Thyroid gland (tissue), 4 donors: Measurements from ENCODE around the gene EFNA5. TPM values are rescaled to one million over a fixed set of nuclear protein-coding genes. Genes with fewer than 3 reads are reported as not detected.

ENCODE experiments used
- DNase-seq, 2 donors: peaks; one replicate each; pipeline ENCODE4 v3.0.0-alpha.2; 2019
- H3K27ac ChIP-seq, 3 donors: fragments of 200-600 bp; sonication (generic); 1 replicate in 2 of 3; 2 replicates in 1 of 3; pipeline ENCODE4 v1.5.1; 2016 to 2019; ENCODE audit warnings: mild to moderate bottlenecking in 1 of 3, moderate library complexity in 1 of 3
- H3K27me3 ChIP-seq: fragments of 200-600 bp; sonication (generic); one replicate; pipeline ENCODE4 v1.5.1; 2019
- H3K36me3 ChIP-seq, 2 donors: fragments of 200-600 bp; sonication (generic); one replicate each; pipeline ENCODE4 v1.5.1; 2016 to 2019
- H3K4me1 ChIP-seq, 2 donors: fragments of 200-600 bp; sonication (generic); one replicate each; pipeline ENCODE4 v1.5.1; 2017 to 2019
- H3K4me3 ChIP-seq, 3 donors: fragments of 200-600 bp; sonication (generic); replicated peaks in 1 of 3; 1 replicate in 2 of 3; 2 replicates in 1 of 3; pipeline ENCODE4 v1.5.1; 2016; ENCODE audit warnings: mild to moderate bottlenecking in 1 of 3
- H3K9me3 ChIP-seq: fragments of 200-600 bp; sonication (generic); one replicate; pipeline ENCODE4 v1.5.1; 2017
- POLR2A ChIP-seq, 2 donors: fragments of 450-650 bp; IDR thresholded peaks; one replicate each; pipeline ENCODE4 v1.6.1; 2017; ENCODE audit warnings: antibody characterized with exemption in 2 of 2, mild to moderate bottlenecking in 2 of 2, moderate library complexity in 1 of 2
- WGBS, 2 donors: methylation state at CpG; one replicate each; pipeline ENCODE4 v1.1.5; 2017; 5-methylcytosine and 5-hydroxymethylcytosine counted together
- intact Hi-C: fragments of 100-400 bp; cut with DNase I; formaldehyde crosslinking; loops from one replicate; pipeline ENCODE4 v1.15.1; 2023
- total RNA-seq, 4 donors: library from RNA; depleted of rRNA; stranded (reverse); fragments of >200 nt; gene quantifications; one replicate each; pipeline ENCODE4 v1.2.3, GENCODE V29; 2016
- TF ChIP-seq, protein P1 (sequence below), 6 experiments: fragments of 200-600 bp in 3 of 6; fragments of 450-650 bp in 3 of 6; sonication (generic) in 3 of 6; IDR thresholded peaks; one replicate each; pipeline ENCODE4 v1.5.1; 2016 to 2019; ENCODE audit warnings: antibody characterized with exemption in 6 of 6, mild to moderate bottlenecking in 2 of 6, inconsistent platforms in 1 of 6, moderate library complexity in 1 of 6

Gene EFNA5
- 10 to 100 TPM in 1 of 4 donors, 1 to 10 TPM in 3; 5.7 to 17.2 (median 6.4) TPM for total RNA-seq

DNA sequence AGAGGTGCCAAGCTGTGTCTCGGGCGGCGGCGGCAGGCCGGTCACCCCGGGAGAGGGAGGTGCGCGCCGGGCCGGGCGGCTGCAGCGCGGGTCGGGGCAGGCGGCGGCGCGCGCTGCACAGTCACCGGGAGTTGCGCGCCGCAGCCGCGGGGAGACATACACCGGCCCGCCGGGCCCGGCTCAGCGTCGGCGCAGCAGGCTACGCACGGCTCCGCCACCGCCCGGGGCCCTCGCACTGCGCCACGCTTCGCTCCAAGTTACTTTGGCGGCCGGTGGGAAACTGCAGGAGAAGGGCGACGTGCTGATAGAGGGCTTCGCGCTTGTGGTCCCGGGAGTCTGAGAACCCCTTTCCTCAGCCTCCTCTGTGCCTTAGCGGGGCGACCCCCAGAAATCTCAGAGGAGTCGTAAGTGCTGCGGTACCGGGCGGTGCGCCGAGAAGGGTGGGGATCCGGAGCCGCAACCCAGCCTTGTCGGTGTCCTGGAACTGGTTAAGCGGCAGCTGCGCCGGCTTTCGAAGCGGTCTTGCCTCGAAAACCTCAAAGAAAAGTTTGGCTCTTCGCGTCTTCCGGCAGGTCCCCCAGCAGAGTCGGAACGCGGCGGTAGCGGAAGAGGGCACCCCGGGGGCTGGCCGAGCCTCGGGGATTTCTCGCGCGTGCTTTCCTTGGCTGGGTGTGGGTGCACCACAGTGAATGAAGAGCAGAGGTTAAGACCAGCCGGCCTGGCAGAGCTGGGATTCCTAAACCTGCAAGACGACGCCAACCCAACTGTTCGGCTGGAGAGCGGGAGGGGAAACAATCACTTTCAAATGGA lies at the start of gene EFNA5:
EFNA5 (minus strand) TSS at position 6 of the 810 bp plus-strand sequence.
- peak within 1 kb of the TSS in 2 of 3 donors; percentile 14 to 46 for H3K27ac ChIP-seq
- H3K36me3 ChIP-seq: no peaks in the 10 kb centered on the region
- peaks cover 8 to 25% of the 10 kb centered on the region in 2 donors for H3K4me1 ChIP-seq
- H3K9me3 ChIP-seq: no peaks in the 10 kb centered on the region
- H3K27me3 ChIP-seq: no peaks in the 10 kb centered on the region
- intact Hi-C loops: no loop called here
- WGBS, 2 donors: 0 to 2% methylated on average over 20 to 42 of the region's 84 CpGs
- TF ChIP-seq, protein P1, sequence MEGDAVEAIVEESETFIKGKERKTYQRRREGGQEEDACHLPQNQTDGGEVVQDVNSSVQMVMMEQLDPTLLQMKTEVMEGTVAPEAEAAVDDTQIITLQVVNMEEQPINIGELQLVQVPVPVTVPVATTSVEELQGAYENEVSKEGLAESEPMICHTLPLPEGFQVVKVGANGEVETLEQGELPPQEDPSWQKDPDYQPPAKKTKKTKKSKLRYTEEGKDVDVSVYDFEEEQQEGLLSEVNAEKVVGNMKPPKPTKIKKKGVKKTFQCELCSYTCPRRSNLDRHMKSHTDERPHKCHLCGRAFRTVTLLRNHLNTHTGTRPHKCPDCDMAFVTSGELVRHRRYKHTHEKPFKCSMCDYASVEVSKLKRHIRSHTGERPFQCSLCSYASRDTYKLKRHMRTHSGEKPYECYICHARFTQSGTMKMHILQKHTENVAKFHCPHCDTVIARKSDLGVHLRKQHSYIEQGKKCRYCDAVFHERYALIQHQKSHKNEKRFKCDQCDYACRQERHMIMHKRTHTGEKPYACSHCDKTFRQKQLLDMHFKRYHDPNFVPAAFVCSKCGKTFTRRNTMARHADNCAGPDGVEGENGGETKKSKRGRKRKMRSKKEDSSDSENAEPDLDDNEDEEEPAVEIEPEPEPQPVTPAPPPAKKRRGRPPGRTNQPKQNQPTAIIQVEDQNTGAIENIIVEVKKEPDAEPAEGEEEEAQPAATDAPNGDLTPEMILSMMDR (IDR thresholded peaks at IDR 0.05): no peak
- TF ChIP-seq POLR2A (IDR thresholded peaks at IDR 0.05): no peak
- DNase-seq: peak; percentile 37 to 44
- H3K4me3 ChIP-seq: peak within 1 kb of the TSS; percentile 46 to 79 (median 53)

DNA sequence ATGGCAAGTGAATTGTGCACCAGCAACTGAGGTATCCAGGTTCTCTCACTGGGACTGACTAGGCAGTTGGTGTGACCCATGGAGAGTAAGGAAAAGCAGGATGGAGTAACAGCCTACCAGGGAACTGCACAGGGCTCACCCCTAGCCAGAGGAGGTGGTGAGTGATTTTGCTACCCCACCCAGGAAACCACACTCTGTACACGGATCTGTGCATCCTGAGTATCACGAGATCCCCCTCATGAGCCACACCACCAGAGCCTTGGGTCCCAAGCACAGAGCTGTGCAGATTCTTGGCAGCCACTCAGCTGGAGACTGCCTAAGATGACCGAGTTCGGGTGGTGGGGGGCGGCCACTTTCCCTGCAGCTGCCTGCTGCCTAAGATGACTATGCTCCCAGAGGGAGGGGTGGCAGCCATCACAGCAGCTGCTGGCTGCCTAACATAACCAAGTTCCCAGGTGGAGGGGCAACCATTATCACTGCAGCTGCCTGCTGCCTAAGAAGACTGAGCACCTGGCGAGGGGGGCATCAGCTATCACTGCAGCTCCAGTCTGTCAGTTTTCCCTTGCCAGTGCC lies 48.4 kb upstream of the EFNA5 start:
- Histone ChIP-seq H3K27ac (no peak overlapping the region), H3K4me1 (no peaks in the 10 kb centered on the region), H3K36me3 (no peaks in the 10 kb centered on the region), H3K9me3 (no peaks in the 10 kb centered on the region), H3K27me3 (no peaks in the 10 kb centered on the region), H3K4me3 (no peak overlapping the region)
- no peak for DNase-seq
- no peak for TF ChIP-seq POLR2A (IDR thresholded peaks at IDR 0.05)
- TF ChIP-seq, protein P1 (IDR thresholded peaks at IDR 0.05): no peak
- intact Hi-C loops: no loop called here
- WGBS, 2 donors: 80 to 86% methylated on average over 3 to 5 of the region's 6 CpGs

DNA sequence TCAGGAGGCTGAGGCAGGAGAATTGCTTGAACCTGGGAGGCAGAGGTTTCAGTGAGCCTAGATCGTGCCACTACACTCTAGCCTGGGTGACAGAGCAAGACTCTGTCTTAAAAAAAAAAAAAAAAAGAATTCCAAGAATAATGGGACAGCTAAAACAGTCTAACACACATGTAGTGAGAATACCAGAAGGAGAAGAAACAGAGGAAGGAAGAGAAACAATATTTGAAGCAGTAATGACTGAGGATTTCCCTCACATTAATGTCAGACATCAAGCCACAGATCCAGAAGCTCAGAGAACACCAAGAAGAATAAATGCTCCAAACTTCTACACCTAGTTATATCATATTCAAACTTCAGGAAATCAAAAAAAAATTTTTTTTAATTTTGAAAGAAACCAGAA lies 47.1 kb upstream of the EFNA5 start:
- DNase-seq: no peak
- Histone ChIP-seq H3K4me3 (no peak overlapping the region), H3K27ac (no peak overlapping the region), H3K27me3 (no peaks in the 10 kb centered on the region), H3K36me3 (no peaks in the 10 kb centered on the region), H3K9me3 (no peaks in the 10 kb centered on the region), H3K4me1 (no peaks in the 10 kb centered on the region)
- 88 to 89% methylated on average over 1 of the region's 1 CpG for WGBS, 2 donors
- TF ChIP-seq, protein P1 (IDR thresholded peaks at IDR 0.05): no peak
- TF ChIP-seq POLR2A (IDR thresholded peaks at IDR 0.05): no peak
- intact Hi-C loops: no loop called here

DNA sequence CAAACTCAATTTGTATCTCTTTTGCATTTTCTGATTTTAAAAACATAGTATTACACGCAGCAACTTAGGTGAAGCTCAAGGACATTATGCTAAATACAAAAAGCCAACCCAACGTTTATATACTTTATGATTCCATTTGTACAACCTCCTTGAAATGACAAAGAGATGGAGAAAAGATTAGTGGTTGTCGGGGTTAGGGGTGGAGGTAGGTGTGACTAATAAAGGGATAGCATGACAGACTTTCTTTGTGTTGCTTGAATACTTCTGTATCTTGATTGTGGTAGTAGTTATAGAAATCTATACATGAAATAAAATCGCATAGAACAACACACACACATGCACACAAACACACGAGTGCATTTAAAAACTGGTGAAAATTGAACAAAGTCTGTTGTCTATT lies 42.5 kb upstream of the EFNA5 start:
- no peaks in the 10 kb centered on the region for H3K4me1 ChIP-seq
- intact Hi-C loops: no loop called here
- 75 to 86% methylated on average over 5 of the region's 5 CpGs for WGBS, 2 donors
- TF ChIP-seq, protein P1 (IDR thresholded peaks at IDR 0.05): no peak
- TF ChIP-seq POLR2A (IDR thresholded peaks at IDR 0.05): no peak
- no peaks in the 10 kb centered on the region for H3K9me3 ChIP-seq
- DNase-seq: no peak
- H3K27me3 ChIP-seq: no peaks in the 10 kb centered on the region
- no peak overlapping the region for H3K27ac ChIP-seq
- H3K4me3 ChIP-seq: no peak overlapping the region
- no peaks in the 10 kb centered on the region for H3K36me3 ChIP-seq

DNA sequence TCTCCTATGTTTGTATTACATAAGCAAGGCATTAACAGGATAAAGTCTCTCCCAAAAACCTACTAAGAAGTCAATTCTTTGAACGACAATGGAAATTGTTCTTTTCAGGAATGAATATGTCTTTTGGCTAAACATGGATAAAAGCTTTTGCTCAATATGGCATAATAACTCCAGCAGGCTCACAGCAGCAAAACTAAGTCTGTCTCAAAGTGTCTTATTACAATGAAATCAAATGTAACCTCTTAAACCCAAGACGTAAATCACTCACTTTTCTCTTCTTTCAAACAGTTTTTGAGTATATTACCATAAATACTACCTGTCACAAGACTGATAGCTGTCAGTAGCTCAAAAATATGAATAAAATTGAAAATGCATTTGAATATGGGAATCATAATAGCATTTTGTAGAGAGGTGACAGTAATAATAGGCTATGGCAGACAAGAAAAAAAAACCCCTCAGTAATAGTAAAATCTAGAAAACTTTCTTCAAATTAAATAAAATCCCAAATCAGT lies 41.7 kb upstream of the EFNA5 start:
- no peak for DNase-seq
- Histone ChIP-seq H3K4me1 (no peaks in the 10 kb centered on the region), H3K4me3 (no peak overlapping the region), H3K9me3 (no peaks in the 10 kb centered on the region), H3K36me3 (no peaks in the 10 kb centered on the region), H3K27me3 (no peaks in the 10 kb centered on the region), H3K27ac (no peak overlapping the region)
- intact Hi-C loops: no loop called here
- WGBS, 2 donors: 88 to 96% methylated on average over 2 of the region's 2 CpGs
- TF ChIP-seq, protein P1 (IDR thresholded peaks at IDR 0.05): no peak
- TF ChIP-seq POLR2A (IDR thresholded peaks at IDR 0.05): no peak
